ENCODE data around the gene IRF7.
A peak's percentile ranks its signal among the peaks of the same experiment; 100 is the strongest.
"Not testable (repeated sequence)": the region's sequence is repeated elsewhere in the genome, so short reads cannot be mapped to it uniquely, and the experiment has no call there.

IRF7 gene

DNA sequence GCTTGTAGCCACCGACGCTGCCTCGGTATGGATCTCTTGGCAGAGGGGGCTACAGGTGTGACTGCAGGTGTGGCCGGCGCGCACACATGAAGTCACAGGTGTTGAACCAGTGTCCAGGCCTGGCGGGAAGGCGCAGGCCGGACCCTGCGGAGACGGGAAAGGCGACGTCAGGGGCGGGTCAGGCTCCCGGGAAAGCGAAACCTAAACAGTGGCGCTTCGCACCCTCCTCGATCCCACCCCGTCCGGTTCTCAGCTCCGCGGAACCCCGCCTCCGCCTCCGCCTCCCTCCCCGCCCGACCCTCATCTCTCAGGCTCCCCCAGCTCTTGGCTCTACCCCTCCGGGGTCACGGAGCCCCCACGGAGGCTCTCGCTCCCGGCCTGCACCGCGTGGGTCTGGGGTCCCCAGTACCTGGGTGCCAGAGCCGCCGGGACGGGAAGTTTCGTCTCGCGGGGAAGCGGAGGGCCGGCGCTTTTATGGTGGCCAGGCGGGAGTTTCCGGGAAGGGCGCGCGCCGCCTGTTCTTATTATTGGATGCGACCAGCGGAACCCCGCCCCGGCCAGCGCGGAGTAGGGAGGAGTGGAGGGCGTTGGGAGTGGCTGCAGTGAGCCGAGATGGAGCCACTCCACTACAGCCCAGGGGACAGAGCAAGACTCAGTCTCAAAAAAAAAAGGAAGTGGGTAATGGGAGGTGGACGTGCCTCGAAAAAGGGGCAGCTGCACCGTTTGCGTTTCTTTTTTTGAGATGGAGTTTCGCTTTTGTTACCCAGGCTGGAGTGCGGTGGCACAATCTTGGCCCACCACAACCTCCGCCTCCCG is at the start of gene IRF7:
Gene IRF7 (minus strand): TSS at position 447 of the 816 bp plus-strand sequence. CDS start 586 bp downstream, outside the sequence.
- peak; percentile 92 for DNase-seq

DNA sequence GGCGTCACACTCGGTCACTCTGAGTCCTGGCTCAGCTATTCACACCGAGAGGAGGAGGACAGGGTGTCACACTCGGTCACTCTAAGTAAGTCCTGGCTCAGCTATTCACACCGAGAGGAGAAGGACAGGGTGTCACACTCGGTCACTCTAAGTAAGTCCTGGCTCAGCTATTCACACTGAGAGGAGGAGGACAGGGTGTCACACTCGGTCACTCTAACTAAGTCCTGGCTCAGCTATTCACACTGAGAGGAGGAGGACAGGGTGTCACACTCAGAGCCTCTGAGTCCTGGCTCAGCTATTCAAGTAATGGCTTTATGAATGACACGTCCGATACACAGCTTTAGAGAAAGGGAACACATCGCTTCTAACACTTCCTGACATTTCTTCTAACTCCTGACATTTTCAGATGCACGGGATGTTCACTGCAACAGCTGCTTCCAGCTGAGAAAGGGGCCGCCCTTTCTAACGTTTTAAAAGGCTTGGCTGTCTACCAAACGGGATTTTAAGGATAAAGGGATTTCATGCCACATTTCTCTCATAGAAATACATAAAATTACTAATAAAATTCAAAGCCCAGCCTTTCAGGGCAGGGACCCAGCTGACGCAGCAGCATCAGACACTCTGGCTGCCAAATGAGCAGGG is 49.4 kb upstream of the IRF7 start:
- no peak for DNase-seq

DNA sequence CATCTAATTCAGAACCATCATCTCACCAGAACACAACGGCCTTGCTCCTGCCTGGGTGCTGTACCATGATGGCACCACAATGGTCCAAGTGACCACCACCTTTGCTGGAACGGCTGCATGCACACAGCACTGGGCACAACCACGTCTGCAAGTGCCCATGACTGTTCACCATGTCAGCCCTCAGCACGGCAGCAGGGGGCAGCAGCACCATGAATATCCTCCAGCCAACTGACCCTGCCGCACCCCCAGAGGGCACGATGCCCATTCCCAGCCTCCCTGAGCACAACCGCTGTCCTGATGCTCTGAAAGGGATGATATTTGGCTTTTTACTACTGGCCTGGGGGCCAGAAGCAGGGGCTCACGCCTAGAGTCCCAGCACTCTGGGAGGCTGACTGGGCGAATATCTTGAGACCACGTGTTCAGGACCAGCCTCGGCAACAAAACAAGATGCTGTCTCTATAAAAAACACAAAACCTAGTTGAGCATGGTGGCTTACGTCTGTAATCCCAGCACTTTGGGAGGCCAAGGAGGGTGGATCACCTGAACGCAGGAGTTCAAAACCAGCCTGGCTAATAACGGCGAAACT is 47.0 kb upstream of the IRF7 start:
- DNase-seq, result no peak

DNA sequence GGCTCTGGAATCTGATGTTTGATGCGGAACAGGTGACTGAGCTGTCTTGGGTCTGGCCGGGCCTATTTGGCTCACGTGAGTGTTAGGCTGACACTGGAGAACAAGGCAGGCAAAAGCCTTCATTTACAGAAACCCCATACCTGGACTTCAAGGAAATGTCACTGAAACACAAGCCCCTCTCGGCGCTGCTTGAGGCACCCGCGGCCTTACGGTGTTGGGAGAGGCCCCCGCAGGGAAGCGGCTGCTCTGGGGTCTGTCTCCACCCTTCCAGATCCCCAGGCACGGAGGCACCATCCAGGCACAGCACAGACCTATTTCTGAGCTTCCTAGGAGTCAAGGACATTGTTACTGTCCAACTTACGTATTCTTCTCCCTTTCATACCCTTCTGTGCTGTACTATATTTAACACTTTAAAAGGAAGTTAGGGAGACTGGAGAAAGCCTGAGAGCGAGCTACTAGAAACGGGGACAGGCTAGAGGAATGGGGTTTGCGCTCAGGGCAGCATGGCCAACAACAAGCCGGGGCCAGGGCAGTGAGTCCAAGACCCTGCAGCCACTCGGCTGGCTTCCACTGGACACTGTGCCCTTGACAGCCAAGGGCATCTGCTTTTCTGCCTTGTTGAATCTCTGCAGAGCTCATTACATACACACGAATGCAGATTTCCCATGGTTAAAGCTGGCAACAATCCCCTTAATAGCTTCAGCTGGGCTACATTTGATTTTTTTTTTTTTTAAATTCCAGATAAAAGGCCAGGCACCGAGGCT is 45.1 kb upstream of the IRF7 start:
- DNase-seq, result no peak

DNA sequence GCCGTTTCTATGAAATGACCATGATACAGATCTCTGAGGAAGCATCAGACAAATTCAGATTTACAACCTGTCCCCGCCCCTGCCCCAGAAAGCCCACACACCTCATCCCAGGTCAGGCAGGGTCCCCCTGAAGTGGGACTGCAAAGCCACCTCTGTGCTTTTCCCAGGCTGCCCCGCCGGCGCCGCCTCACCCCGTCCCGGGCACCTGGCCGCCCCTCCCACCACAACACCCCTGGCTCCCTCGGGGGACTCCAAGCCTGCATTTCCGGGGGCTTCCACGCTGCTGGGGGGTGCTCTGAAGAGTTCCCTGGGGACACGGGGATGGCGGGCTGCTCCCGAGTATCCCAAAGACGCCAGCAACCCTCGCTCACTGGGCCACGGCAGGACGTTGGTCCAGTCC is 44.5 kb upstream of the IRF7 start:
- DNase-seq, result no peak

DNA sequence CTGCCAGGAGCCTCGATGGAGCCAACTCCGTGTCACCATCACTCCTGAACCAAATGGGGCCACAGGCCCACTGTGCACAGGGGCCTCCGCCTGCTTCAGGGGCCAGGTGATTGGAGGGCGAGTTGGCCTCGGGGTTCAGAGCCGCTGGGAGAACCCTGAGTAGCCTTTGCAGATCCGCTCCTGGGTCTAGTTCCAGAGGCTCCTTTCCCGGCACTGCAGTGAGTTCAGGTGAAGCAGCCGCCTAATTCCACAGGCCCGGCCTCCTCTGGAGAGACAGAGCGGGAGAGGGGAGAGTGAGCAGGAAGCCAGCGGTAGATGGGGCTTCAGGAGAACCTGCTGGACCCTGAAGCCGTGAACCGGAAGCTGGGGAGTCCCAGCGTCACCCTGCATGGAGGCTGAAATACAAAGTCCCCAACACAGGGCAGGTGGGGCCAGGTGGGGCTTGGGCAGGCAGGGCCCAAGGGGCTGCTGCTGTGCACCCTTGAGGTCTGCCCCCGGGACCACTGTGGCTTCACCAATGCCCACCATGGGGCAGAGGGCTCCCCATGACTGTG is 43.9 kb upstream of the IRF7 start:
- DNase-seq, result no peak

DNA sequence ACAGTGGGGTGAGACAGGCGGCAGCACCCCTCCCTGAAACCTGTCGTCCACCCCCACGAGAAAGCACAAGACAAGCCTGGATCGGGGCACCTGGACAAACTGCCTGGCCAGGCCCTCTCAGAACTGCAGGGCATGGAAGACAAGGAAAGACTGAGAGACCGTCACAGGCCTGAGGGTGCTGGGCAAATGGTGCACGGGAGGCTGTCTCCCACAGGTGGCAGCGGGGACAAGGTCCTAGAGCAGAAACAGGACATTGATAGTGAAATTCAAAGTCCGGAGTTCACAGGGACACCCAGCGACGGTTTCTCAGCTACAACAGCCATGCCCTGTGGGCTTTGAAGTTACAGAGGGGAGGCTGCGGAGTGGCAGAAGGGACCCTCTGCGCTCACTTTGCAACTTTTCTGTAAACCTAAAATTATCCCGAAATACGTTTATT is 42.0 kb upstream of the IRF7 start:
- DNase-seq, result no peak

DNA sequence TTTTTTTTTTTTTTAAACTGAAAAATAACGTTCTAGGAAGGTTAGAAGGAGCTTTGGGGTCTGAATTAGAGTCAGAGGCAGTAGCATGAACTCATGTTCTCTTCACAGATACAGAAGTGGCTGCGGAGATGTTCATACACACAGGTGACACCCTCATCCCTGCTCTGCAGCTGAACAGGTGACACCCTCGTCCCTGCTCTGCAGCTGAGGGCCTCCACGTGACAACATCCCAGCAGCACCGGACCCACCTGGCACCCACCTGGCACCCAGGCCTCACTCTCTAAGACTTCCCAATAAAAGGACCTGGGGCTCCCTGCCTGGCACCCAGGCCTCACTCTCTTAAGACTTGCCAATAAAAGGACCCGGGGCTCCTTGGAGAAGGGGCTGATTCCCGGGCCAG is 41.1 kb upstream of the IRF7 start:
- DNase-seq, result no peak

DNA sequence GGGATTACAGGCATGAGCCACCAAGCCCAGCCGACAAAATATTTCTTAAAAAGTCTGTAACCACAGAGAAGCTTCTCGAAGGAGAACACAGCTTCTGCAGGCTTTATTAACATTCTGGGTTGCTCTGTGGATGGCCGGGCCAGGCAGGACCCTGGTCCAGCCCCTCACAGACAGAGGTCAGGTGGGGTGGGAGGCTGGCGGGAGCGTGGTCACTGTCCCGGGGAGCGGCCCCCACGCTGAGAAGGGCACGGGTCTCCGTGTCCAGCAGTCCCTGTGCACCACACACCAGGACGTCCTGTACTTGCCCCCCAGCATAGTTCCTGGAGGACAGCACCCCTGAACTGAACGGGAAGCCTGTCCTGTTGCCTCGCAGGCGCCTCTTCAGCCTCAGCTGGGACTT is 40.7 kb upstream of the IRF7 start:
- no peak for DNase-seq

DNA sequence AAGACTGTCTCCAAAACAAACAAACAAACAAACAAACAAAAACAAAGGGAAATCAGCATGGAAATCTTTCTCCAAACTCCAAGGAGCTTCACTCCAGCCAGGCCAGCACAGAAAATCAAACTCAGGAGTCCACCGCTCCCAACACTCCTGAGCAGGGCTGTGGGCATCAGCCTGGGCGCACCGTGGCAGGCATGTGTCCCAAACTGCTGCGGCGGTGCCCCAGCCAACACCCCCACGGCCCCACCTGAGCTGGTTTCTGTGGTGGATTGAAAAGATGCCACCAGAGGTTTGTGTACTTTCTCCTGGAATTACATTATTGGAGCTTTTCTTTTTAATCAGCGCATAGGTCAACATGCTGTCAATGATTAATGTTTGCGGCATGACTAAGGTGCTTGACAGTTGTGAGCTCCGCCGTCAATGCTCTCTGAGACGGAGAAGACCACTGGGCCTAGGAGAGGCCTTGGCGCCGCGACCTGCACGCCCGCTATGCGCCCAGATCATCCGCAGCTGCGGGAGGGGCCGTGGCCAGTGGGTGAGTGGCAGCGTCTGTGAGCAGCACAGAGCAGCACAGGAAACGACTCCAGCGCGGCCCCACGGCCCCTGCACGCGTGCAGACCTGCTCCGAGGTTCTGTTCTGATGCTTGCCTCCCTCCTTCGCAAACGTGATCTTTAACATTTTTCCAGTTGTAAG is 39.4 kb upstream of the IRF7 start:
- no peak for DNase-seq

DNA sequence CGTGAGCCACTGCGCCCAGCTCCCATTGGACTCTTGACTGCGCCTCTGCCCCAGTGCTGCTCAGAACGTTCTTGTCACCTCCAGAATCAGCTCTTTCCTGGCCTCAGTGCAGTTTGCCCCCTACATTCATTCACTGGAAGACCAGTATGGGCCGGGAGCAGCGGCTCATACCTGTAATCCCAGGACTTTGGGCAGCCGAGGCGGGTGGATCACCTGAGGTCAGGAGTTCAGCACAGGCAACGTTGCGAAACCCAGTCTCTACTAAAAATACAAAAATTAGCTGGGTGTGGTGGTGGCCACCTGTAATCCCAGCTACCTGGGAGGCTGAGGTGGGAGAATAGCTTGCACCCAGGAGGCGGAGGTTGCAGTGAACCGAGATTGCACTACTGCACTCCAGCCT is 38.7 kb upstream of the IRF7 start:
- not testable (repeated sequence) for DNase-seq

DNA sequence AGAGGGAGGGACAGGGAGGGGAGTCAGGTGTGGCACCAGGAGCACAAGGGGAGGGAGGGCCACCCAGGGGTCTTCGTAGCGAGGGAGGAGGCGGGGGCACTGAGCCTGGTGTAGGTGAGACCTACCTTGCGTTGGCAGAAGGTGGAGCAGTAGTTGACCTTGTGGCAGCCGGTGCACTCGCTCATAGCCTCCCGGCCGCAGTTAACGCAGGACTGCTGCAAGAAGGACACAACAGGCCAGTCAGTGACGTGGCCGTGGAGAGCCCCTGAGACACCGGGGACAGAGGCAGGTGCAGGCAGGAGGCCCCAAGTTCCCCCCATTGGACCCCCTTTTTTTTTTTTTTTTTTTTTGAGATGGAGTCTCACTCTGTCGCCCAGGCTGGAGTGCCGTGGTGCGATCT is 38.1 kb upstream of the IRF7 start:
- no peak for DNase-seq

DNA sequence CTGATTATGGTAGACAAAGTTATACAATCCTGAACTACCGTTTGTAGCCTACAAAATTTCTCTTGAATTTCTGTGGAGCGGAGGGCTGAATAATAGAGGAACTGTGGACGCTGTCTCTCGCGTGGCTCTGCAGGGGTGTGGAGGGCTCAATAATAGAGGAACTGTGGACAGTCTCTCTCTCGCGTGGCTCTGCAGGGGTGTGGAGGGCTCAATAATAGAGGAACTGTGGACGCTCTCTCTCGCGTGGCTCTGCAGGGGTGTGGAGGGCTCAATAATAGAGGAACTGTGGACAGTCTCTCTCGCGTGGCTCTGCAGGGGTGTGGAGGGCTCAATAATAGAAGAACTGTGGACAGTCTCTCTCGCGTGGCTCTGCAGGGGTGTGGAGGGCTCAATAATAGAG is 37.4 kb upstream of the IRF7 start:
- not testable (repeated sequence) for DNase-seq

DNA sequence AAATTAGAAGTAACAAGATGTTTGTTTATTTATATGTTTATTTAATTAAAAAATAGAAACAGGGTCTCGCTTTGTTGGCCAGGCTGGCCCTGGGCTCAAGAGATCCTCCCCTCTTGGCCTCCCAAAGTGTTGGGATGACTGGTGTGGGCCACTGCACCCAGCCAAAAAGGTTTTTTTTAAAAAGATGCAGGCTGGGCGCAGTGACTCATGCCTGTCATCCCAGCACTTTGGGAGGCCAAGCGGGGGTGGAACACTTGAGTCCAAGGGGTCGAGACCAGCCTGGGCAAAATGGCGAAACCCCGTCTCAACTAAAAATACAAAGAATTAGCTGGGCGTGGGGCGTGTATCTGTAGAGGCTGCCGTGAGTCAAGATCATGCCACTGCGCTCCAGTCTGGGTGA is 34.7 kb upstream of the IRF7 start:
- no peak for DNase-seq

DNA sequence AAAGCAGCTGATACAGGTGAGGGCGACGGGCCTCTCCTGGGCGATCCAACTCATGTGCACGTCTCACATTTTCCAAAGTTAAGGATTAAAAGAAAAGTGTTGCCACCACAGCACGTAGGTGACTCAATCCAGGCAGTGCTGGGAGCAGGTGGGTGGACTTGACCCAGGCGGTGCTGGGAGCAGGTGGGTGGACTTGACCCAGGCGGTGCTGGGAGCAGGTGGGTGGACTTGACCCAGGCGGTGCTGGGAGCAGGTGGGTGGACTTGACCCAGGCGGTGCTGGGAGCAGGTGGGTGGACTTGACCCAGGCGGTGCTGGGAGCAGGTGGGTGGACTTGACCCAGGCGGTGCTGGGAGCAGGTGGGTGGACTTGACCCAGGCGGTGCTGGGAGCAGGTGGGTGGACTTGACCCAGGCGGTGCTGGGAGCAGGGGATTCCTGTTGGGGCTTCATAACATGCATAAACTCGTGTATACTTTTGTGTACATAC is 32.0 kb upstream of the IRF7 start:
- not testable (repeated sequence) for DNase-seq

DNA sequence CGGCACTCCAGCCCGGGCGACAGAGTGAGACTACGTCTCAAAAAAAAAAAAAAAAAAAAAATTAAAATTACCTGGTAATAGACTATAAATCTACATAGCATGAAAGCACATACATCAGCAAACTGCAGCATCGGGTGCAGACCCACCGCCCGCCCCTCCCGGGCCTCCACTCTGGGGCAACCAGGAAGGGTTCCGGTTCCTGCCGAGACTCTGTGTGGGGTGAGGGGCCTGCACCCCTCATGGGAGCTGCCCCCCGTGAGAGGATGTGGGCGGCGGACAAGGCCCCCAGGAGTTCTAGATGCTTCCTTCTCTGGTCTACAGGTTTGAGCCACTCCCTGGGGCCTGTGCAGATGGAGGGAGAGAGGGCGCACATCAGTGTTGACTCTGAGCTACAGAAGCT is 30.5 kb upstream of the IRF7 start:
- no peak for DNase-seq

DNA sequence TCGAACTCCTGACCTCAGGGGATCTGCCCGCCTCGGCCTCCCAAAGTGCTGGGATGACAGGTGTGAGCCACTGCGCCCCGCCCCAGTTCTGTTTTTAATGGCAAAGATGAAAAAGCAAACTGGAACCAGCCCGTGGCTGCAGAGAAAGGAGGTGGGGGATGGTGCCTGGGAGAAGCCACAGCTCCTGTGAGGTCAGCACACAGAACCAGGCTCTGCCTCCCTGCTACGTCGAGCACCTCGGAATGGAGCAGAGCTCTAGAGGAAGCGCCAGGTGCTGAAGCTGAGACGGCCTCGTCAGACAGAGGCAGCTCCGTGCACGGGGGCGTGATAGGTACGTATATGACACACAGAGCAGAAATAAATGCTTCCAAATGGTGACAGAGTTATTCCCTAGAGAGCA is 29.8 kb upstream of the IRF7 start:
- DNase-seq, result no peak

DNA sequence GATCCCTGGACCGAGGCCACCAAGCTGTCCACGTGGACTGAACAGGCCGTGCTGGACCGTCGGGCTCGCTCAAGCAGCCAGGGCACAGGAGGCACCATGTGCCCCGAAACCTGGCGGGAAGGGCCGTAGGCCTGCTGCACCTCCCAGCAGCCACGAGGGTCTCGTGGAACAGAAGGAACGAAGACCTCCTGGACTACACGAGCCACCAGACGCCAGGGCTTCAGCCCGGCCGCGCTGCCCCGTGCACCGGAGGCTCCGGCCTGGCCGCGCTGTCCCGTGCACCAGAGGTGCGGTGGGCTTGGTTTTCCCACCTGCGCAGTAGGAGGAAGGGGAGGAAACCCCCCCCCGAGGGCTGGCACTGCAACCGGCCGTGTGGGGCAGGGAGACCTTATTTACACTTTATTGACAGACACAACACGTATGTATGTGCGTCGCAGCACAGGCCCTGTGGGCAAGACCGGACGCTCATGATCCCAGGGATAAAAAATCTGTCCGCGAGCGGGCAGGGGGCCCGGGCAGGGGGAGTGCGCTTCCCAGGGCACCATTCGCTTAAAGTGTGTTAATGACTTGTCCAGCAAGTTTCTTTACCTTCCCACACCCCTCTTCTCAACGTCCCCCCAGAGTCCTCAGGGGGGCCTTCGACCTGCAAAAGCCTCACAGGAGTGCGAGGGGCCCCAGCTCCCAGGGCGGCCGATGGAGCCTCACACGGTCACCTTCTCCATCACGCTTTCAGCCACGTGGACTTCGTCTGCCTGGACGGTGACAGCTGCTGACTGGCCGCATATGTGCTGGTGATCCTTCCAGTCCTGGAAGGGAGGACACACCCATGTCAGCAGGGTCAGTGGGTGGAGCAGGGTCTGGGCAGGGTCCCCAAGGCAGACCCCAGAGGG is 28.3 kb upstream of the IRF7 start:
- no peak for DNase-seq

DNA sequence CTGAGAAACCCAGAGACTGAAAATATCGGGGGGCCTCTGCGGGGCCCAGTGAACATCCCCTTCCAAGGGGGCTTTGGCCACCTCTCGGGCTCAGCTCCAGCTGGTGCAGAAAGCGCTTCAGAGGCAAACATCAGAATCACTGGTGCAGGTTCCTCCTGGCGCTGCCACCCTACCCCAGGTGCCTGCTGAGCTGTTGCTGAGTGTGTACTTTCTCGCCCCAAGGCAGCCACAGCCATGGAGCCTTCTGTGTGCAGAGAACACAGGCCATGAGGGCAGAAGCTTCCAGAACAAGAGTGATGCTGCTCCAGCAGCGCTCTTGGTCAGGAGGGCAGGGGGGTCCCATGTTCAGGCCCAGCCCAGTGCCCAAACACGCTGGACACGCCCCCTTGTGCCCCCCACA is 27.6 kb upstream of the IRF7 start:
- DNase-seq, result no peak

DNA sequence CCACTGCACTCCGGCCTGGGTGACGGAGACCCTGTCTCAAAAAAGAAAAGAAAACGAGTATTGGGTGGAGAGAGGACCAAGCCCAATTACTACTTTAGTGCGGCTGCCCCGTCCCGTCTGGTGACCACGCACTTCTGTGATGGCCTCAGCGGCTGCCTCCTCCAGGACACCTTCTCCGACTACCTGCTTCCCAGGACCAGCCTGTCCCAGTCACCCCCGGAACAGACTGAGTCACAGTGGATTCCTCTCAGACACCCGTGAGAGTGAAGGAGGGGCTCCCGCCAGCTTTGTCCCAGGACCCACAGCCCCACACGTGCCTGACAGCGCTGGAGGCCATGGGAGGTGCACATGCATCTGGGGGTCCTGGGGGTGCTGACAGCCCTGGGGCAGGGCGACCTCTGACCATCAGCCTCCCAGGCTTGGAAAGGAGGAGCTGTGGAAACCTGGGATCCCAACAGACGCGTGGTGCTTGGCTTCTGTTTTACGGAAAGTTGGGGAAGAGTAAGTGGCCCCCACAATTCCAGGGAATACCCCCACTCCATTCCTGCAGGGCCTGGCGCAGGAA is 26.1 kb upstream of the IRF7 start:
- DNase-seq, result no peak
